Naive B cell (primary cell): ENCODE measurements around the gene KDM2A. TPM values are rescaled to one million over a fixed set of nuclear protein-coding genes. Genes with fewer than 3 reads are reported as not detected.
"Not testable (repeated sequence)": the region's sequence is repeated elsewhere in the genome, so short reads cannot be mapped to it uniquely, and the experiment has no call there.

ENCODE experiments used
- ATAC-seq, 2 donors: fragments of 150-1000 bp; cut with Tn5 transposase; 2 replicates each; pipeline ENCODE4 v1.10.0; 2021; ENCODE audit warnings: low read depth in 2 of 2, mild to moderate bottlenecking in 2 of 2, moderate library complexity in 2 of 2
- DNase-seq: peaks from one replicate; pipeline ENCODE4 v3.0.0; 2022
- H3K27ac Mint-ChIP-seq, 6 donors: one replicate each; pipeline ENCODE4 v1.8.0; 2020 to 2022; ENCODE audit warnings: mild to moderate bottlenecking in 6 of 6, mixed read lengths in 6 of 6, moderate library complexity in 5 of 6, inconsistent platforms in 2 of 6
- H3K27me3 Mint-ChIP-seq, 3 donors: one replicate each; pipeline ENCODE4 v1.8.0; 2021 to 2022; ENCODE audit warnings: mixed read lengths in 3 of 3, mild to moderate bottlenecking in 1 of 3
- H3K36me3 Mint-ChIP-seq, 2 donors: one replicate each; pipeline ENCODE4 v1.8.0; 2020 to 2022; ENCODE audit warnings: mixed read lengths in 2 of 2, inconsistent platforms in 1 of 2, mild to moderate bottlenecking in 1 of 2
- H3K4me1 Mint-ChIP-seq, 3 donors: one replicate each; pipeline ENCODE4 v1.8.0; 2020 to 2022; ENCODE audit warnings: mixed read lengths in 3 of 3, inconsistent platforms in 1 of 3, mild to moderate bottlenecking in 1 of 3, moderate library complexity in 1 of 3
- H3K4me3 Mint-ChIP-seq, 8 donors: one replicate each; pipeline ENCODE4 v1.8.0; 2020 to 2022; ENCODE audit warnings: mild to moderate bottlenecking in 8 of 8, mixed read lengths in 8 of 8, moderate library complexity in 8 of 8, inconsistent platforms in 2 of 8
- H3K9me3 Mint-ChIP-seq, 7 donors: one replicate each; pipeline ENCODE4 v1.8.0; 2020 to 2022; ENCODE audit warnings: mixed read lengths in 7 of 7, mild to moderate bottlenecking in 5 of 7, inconsistent platforms in 2 of 7, moderate library complexity in 1 of 7
- polyA plus RNA-seq, 6 donors: library from polyadenylated mRNA; unstranded; fragments of 300-500 nt; fragmentation: Illumina TruSeq; gene quantifications; one replicate each; pipeline ENCODE4 v1.2.3, GENCODE V29; 2021; ENCODE audit warnings: low read depth in 6 of 6

Gene KDM2A
- polyA plus RNA-seq, 6 donors from 2014 or later = 3.6 to 26.3 (median 14.9) TPM

- DNase-seq (no peak), ATAC-seq (no peak)
- Mint-ChIP-seq H3K9me3 (no peaks in the 10 kb centered on the region), H3K4me1 (no peaks in the 10 kb centered on the region), H3K27ac (no peak overlapping the region), H3K27me3 (no peaks in the 10 kb centered on the region), H3K36me3 (peaks cover 6 to 8% of the 10 kb centered on the region in 2 donors), H3K4me3 (no peak overlapping the region)
Measured at GRCh38 chr11:67197606-67198005, 78.5 kb downstream of the KDM2A start.

GRCh38 chr11:67198781-67199180, 79.7 kb downstream of the KDM2A start:
- H3K9me3 Mint-ChIP-seq, H3K27me3 Mint-ChIP-seq, H3K4me1 Mint-ChIP-seq, H3K4me3 Mint-ChIP-seq, DNase-seq, H3K36me3 Mint-ChIP-seq, ATAC-seq: not testable (repeated sequence)
- peak overlapping the region in 1 of 6 donors; percentile 36 for H3K27ac Mint-ChIP-seq

GRCh38 chr11:67199751-67200150, 80.7 kb downstream of the KDM2A start:
- no peak for DNase-seq
- Mint-ChIP-seq H3K27ac (no peak overlapping the region), H3K27me3 (no peaks in the 10 kb centered on the region), H3K36me3 (peaks cover 6 to 8% of the 10 kb centered on the region in 2 donors), H3K9me3 (no peaks in the 10 kb centered on the region), H3K4me3 (no peak overlapping the region), H3K4me1 (no peaks in the 10 kb centered on the region)
- no peak for ATAC-seq

- DNase-seq (no peak), ATAC-seq (no peak)
- Mint-ChIP-seq H3K4me3 (no peak overlapping the region), H3K27me3 (no peaks in the 10 kb centered on the region), H3K27ac (peak overlapping the region in 3 of 6 donors; percentile 7 to 95 (median 60)), H3K9me3 (no peaks in the 10 kb centered on the region), H3K36me3 (peaks cover 5 to 8% of the 10 kb centered on the region in 2 donors), H3K4me1 (no peaks in the 10 kb centered on the region)
Measured at GRCh38 chr11:67202028-67202427, 83.0 kb downstream of the KDM2A start.

- ATAC-seq (no peak), DNase-seq (no peak)
- no peaks in the 10 kb centered on the region for H3K27me3 Mint-ChIP-seq
- H3K4me3 Mint-ChIP-seq = no peak overlapping the region
- peak overlapping the region in 1 of 6 donors; percentile 16 for H3K27ac Mint-ChIP-seq
- H3K9me3 Mint-ChIP-seq = no peaks in the 10 kb centered on the region
- peaks cover 7 to 8% of the 10 kb centered on the region in 2 donors for H3K36me3 Mint-ChIP-seq
- H3K4me1 Mint-ChIP-seq = no peaks in the 10 kb centered on the region
Measured at GRCh38 chr11:67204822-67205221, 85.8 kb downstream of the KDM2A start.

GRCh38 chr11:67209222-67209621, 90.2 kb downstream of the KDM2A start:
- H3K36me3 Mint-ChIP-seq, H3K27me3 Mint-ChIP-seq, H3K4me3 Mint-ChIP-seq, ATAC-seq, H3K9me3 Mint-ChIP-seq, DNase-seq, H3K27ac Mint-ChIP-seq: not testable (repeated sequence)
- H3K4me1 Mint-ChIP-seq = peaks cover 17 to 19% (median 18%) of the 10 kb centered on the region in 3 donors

GRCh38 chr11:67211656-67212436, 92.8 kb downstream of the KDM2A start:
- H3K4me1 Mint-ChIP-seq = peaks cover 17 to 19% (median 18%) of the 10 kb centered on the region in 3 donors
- peaks cover 6 to 12% of the 10 kb centered on the region in 2 donors for H3K36me3 Mint-ChIP-seq
- H3K4me3 Mint-ChIP-seq = peak overlapping the region in 3 of 8 donors; percentile 0 to 62 (median 2)
- no peaks in the 10 kb centered on the region for H3K27me3 Mint-ChIP-seq
- ATAC-seq = no peak
- no peaks in the 10 kb centered on the region for H3K9me3 Mint-ChIP-seq
- no peak for DNase-seq
- no peak overlapping the region for H3K27ac Mint-ChIP-seq

GRCh38 chr11:67213178-67213621, 94.1 kb downstream of the KDM2A start:
- DNase-seq = peak; percentile 64
- peak overlapping the region in 5 of 6 donors; percentile 4 to 84 (median 64) for H3K27ac Mint-ChIP-seq
- peak overlapping the region in 5 of 8 donors; percentile 15 to 69 (median 61) for H3K4me3 Mint-ChIP-seq
- no peaks in the 10 kb centered on the region for H3K27me3 Mint-ChIP-seq
- H3K4me1 Mint-ChIP-seq = peaks cover 17 to 19% (median 18%) of the 10 kb centered on the region in 3 donors
- ATAC-seq = peak; percentile 97
- H3K36me3 Mint-ChIP-seq = peaks cover 6 to 16% of the 10 kb centered on the region in 2 donors
- H3K9me3 Mint-ChIP-seq = no peaks in the 10 kb centered on the region

GRCh38 chr11:67227726-67228125, 108.7 kb downstream of the KDM2A start:
- Mint-ChIP-seq H3K27me3 (no peaks in the 10 kb centered on the region), H3K36me3 (peaks cover 7 to 20% of the 10 kb centered on the region in 2 donors), H3K4me3 (no peak overlapping the region), H3K27ac (no peak overlapping the region), H3K9me3 (no peaks in the 10 kb centered on the region), H3K4me1 (no peaks in the 10 kb centered on the region)
- ATAC-seq (no peak), DNase-seq (no peak)

GRCh38 chr11:67230406-67230805, 111.3 kb downstream of the KDM2A start:
- no peak overlapping the region for H3K27ac Mint-ChIP-seq
- no peak for DNase-seq
- peaks cover 0 to 10% (median 0%) of the 10 kb centered on the region in 3 donors for H3K4me1 Mint-ChIP-seq
- ATAC-seq = no peak
- H3K27me3 Mint-ChIP-seq = no peaks in the 10 kb centered on the region
- no peaks in the 10 kb centered on the region for H3K9me3 Mint-ChIP-seq
- no peak overlapping the region for H3K4me3 Mint-ChIP-seq
- peaks cover 7 to 20% of the 10 kb centered on the region in 2 donors for H3K36me3 Mint-ChIP-seq

- ATAC-seq (no peak), DNase-seq (no peak)
- Mint-ChIP-seq H3K27ac (no peak overlapping the region), H3K9me3 (no peaks in the 10 kb centered on the region), H3K36me3 (peaks cover 7 to 20% of the 10 kb centered on the region in 2 donors), H3K27me3 (no peaks in the 10 kb centered on the region), H3K4me3 (no peak overlapping the region), H3K4me1 (peaks cover 0 to 10% (median 0%) of the 10 kb centered on the region in 3 donors)
Measured at GRCh38 chr11:67230886-67231285, 111.8 kb downstream of the KDM2A start.

GRCh38 chr11:67233584-67234190, 114.6 kb downstream of the KDM2A start:
- peaks cover 1 to 11% (median 2%) of the 10 kb centered on the region in 3 donors for H3K4me1 Mint-ChIP-seq
- no peak for ATAC-seq
- H3K27ac Mint-ChIP-seq = peak overlapping the region in 2 of 6 donors; percentile 60 to 89
- peaks cover 0 to 10% of the 10 kb centered on the region in 2 donors for H3K36me3 Mint-ChIP-seq
- DNase-seq = no peak
- H3K27me3 Mint-ChIP-seq = no peaks in the 10 kb centered on the region
- peak overlapping the region in 1 of 8 donors; percentile 31 for H3K4me3 Mint-ChIP-seq
- H3K9me3 Mint-ChIP-seq = no peaks in the 10 kb centered on the region

GRCh38 chr11:67234571-67234970, 115.5 kb downstream of the KDM2A start:
- Mint-ChIP-seq H3K4me1 (peaks cover 10 to 20% (median 11%) of the 10 kb centered on the region in 3 donors), H3K4me3 (peak overlapping the region in 1 of 8 donors; percentile 31), H3K36me3 (peaks cover 0 to 10% of the 10 kb centered on the region in 2 donors)
- not testable (repeated sequence) for H3K27ac Mint-ChIP-seq, ATAC-seq, DNase-seq, H3K27me3 Mint-ChIP-seq, H3K9me3 Mint-ChIP-seq

- peaks cover 33 to 40% (median 39%) of the 10 kb centered on the region in 3 donors for H3K4me1 Mint-ChIP-seq
- H3K27ac Mint-ChIP-seq = no peak overlapping the region
- H3K4me3 Mint-ChIP-seq = no peak overlapping the region
- peaks cover 0 to 3% (median 0%) of the 10 kb centered on the region in 7 donors for H3K9me3 Mint-ChIP-seq
- H3K36me3 Mint-ChIP-seq = peaks cover 5 to 12% of the 10 kb centered on the region in 2 donors
- H3K27me3 Mint-ChIP-seq = no peaks in the 10 kb centered on the region
- DNase-seq (no peak), ATAC-seq (no peak)
Measured at GRCh38 chr11:67237574-67237973, 118.5 kb downstream of the KDM2A start.
